Measurements from ENCODE around the gene ZNF497.

Gene ZNF497

GRCh38 chr19:58304748-58305064 lies 57.8 kb downstream of the ZNF497 start:
- DNase-seq, result no peak

Data from NCI-H774 (cell line).